ENCODE data around the gene ZNF451.

The ZNF451 gene

GRCh38 chr6:57207872-57208271 is 117.9 kb downstream of the ZNF451 start:
- DNase-seq (ENCODE audit: low read depth in 2 of 2), result no peak

- DNase-seq (ENCODE audit: low read depth in 2 of 2), result no peak
Measured at GRCh38 chr6:57209030-57209429, 119.0 kb downstream of the ZNF451 start.

GRCh38 chr6:57210060-57210459 is 120.1 kb downstream of the ZNF451 start:
- DNase-seq (ENCODE audit: low read depth in 2 of 2), result no peak

GRCh38 chr6:57215260-57215659 is 125.3 kb downstream of the ZNF451 start:
- no peak for DNase-seq (ENCODE audit: low read depth in 2 of 2)

- DNase-seq (ENCODE audit: low read depth in 2 of 2), result no peak
Measured at GRCh38 chr6:57216235-57217101, 126.5 kb downstream of the ZNF451 start.

- no peak for DNase-seq (ENCODE audit: low read depth in 2 of 2)
Measured at GRCh38 chr6:57217270-57217669, 127.3 kb downstream of the ZNF451 start.
